ENCODE measurements around the gene POLR2J3.
"Not testable (repeated sequence)": the region's sequence is repeated elsewhere in the genome, so short reads cannot be mapped to it uniquely, and the experiment has no call there.

POLR2J3 gene

DNA sequence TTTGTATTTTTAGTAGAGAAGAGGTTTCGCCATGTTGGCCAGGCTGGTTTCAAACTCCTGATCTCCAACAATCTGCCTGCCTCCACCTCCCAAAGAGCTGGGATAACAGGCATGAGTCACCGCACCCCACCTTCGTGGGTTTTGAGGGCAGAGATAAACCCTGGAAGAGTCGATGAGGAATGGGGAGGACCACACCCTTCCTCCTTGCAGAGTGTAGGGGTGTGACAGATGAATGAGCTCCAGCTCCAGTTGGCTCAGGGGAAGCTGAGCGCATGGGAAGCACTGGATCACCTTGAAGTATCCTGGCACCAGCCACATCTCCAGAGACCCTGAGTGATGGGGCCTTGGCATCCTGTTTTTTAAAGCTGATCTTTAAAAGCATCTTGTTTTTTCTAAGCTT lies 11.1 kb upstream of the POLR2J3 start:
- not testable (repeated sequence) for DNase-seq (ENCODE audit: low spot score)

GRCh38 chr7:102581722-102582121 lies 9.3 kb upstream of the POLR2J3 start:
- not testable (repeated sequence) for DNase-seq (ENCODE audit: low spot score)

GRCh38 chr7:102578486-102578885 lies 6.1 kb upstream of the POLR2J3 start:
- not testable (repeated sequence) for DNase-seq (ENCODE audit: low spot score)

GRCh38 chr7:102577315-102578240 lies 5.2 kb upstream of the POLR2J3 start:
- DNase-seq (ENCODE audit: low spot score) = not testable (repeated sequence)

DNA sequence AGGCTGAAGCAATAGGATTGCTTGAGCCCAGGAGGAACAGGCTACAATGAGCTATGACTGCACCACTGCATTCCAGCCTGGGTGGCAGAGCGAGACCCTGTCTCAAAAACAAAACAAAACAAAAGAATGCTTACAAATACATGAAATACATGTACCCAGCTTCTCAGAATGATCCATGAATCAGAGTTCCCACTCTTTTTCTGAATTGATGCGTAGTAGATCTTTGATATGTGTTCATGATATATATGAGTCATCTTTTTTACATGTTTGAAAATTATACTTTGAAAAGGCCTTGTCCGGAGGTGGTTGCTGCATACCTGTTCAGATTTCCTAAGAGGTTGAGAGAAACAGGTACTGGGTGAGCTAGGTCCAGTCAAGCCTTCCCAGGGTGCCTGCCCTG lies 4.0 kb upstream of the POLR2J3 start:
- not testable (repeated sequence) for DNase-seq (ENCODE audit: low spot score)

DNA sequence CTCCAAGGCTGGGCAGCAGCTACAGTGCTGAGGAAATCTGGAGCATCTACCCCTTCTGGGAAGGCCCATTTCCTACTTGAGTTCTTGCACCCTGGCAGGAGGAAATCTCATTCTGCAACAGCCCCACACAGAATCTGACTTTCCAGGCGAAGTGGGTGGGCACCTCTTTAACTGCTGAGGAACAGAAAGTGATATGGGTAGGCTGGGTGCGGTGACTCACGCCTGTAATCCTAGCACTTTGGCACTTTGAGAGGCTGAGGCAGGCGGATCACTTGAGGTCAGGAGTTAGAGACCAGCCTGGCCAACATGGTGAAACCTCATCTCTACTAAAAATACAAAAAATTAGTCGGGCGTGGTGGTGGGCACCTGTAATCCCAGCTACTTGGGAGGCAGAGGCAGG lies 2.2 kb upstream of the POLR2J3 start:
- DNase-seq (ENCODE audit: low spot score) = not testable (repeated sequence)

DNA sequence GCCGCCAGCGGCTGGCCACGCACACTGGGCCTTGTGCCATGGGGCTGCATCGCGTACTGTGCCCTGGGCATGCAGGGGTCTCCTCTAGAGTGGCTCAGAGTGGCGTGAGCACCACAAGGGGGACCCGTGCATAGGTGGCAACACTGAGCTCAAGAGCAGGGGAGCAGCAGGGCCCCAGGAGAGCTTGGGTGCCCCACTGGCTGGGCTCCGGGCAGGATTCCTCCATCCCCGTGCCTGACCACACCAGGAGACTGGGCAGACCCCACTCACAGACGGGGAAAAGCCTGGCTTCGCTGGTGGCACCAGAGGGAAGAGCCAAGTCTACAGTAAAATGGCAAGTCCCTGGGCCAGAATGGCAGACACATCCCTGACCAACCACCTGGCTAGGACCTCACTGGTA lies 3.8 kb downstream of the POLR2J3 start:
- DNase-seq (ENCODE audit: low spot score) = not testable (repeated sequence)

DNA sequence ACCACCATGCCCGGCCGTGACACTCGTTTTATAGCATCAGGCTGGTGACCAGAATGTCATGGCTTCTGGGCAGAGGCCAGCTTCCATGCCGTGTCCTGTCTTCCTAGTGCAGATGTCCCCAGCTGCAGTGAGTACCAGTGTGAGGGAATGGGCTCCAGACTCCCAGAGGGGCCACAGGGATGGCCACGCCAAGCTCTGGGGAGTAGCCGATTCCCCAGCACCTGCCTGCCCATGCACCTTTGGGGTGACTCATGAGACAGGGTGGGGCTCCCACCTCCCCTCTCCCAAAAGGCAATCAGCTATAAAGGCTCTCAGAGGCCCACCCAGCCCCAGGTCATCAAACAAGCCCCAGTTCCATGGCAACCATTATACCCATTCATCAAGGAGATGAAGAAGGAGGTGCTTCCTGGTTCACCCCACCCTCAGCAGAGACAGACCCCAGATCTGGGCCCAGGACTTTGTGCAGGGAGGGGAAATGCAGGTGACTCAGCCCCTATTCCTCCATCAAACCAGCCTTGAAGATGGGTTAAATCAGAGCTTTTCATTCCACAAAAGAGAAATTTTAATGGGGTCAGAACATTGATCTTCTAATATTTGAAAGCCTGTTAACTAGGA lies 21.5 kb downstream of the POLR2J3 start, which contains the start of gene SPDYE2:
TSS of gene SPDYE2 (plus strand) at position 419 of the 615 bp plus-strand sequence. CDS start 2,030 bp downstream, outside the sequence.
- DNase-seq (ENCODE audit: low spot score) = not testable (repeated sequence)

DNA sequence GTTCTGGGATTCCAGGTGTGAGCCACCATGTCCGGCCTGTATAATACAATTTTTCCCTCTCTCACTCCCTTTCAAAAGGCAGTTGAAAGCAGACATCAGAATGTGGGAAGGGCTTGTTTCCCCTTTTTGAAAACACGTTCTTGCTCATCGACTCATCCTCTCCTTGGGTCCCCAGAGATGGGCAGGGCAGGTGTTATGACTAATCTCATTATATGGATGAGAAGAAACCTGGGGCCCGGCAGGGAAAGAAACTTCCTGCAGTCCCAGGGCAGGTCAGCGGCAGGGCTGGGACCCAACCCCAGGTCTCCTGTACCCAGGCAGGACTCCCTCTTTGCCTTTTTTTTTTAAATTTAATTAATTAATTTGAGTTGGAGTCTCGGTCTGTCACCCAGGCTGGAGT lies 26.0 kb downstream of the POLR2J3 start:
- DNase-seq (ENCODE audit: low spot score) = not testable (repeated sequence)

GRCh38 chr7:102545288-102545687 lies 27.1 kb downstream of the POLR2J3 start:
- not testable (repeated sequence) for DNase-seq (ENCODE audit: low spot score)

- not testable (repeated sequence) for DNase-seq (ENCODE audit: low spot score)
Observed at GRCh38 chr7:102544372-102544771, 28.0 kb downstream of the POLR2J3 start.

GRCh38 chr7:102543596-102543995 lies 28.8 kb downstream of the POLR2J3 start, which contains the start of gene UPK3BL2:
UPK3BL2 (minus strand) TSS chr7:102543696; CDS start chr7:102543636, 60 bp downstream.
- not testable (repeated sequence) for DNase-seq (ENCODE audit: low spot score)

DNA sequence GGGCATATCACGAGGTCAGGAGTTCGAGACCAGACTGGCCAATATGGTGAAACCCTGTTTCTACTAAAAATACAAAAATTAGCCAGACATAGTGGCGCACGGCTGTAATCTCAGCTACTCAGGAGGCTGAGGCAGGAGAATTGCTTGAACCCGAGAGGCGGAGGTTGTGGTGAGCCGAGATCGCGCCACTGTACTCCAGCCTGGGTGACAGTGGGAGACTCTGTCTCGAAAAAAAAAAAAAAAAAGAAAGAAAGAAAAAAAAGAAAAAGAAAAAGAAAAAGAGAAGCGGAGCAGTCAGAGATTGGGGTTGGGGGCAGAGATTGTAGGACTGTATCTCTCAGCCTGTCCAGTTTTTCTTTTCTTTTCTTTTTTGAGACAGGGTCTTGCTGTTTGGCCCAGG lies 29.6 kb downstream of the POLR2J3 start:
- DNase-seq (ENCODE audit: low spot score) = not testable (repeated sequence)

- DNase-seq (ENCODE audit: low spot score) = not testable (repeated sequence)
Observed at GRCh38 chr7:102542083-102542482, 30.3 kb downstream of the POLR2J3 start.

DNA sequence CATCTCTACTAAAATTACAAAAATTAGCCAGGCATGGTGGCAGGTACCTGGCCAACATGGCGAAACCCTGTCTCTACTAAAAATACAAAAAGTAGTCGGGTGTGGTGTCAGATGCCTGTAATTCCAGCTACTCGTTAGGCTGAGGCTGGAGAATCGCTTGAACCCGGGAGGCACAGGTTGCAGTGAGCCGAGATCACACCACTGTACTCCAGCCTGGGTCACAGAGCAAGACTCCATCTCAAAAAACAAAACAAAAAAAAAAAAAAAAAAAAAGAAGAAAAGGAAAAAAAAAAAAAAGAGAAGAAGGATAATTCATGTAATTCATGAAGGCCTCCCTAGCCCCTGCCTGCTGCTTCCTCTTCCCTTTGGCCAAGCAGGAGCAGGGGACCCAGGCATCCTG lies 31.8 kb downstream of the POLR2J3 start:
- not testable (repeated sequence) for DNase-seq (ENCODE audit: low spot score)

DNA sequence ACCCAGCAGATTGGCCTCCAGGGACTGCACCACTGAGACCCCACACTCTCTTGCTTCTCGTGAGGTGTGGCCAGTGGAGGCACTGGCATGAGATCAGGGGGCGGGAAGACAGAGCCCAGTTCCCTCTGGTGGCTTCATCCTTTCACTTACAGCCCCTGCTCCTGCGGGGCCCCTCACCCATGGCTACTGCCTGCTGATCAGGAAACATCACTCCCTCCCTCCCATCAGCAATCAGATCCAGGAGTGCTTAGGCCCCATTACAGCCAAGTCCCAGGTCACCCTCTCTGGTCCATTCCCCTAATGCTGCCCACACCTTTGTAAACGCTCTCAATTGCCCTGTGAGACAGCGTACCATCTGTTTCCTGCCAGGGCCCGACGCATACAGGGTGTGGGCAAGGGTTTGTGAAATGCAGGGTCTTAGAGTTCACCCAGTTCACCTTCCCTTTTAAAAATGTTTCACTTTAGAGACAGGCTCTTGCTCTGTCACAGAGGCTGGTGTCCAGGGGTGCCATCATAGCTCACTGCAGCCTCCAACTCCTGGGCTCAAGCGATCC lies 37.2 kb downstream of the POLR2J3 start:
- DNase-seq (ENCODE audit: low spot score) = not testable (repeated sequence)

GRCh38 chr7:102532127-102532526 lies 40.3 kb downstream of the POLR2J3 start:
- DNase-seq (ENCODE audit: low spot score) = not testable (repeated sequence)

DNA sequence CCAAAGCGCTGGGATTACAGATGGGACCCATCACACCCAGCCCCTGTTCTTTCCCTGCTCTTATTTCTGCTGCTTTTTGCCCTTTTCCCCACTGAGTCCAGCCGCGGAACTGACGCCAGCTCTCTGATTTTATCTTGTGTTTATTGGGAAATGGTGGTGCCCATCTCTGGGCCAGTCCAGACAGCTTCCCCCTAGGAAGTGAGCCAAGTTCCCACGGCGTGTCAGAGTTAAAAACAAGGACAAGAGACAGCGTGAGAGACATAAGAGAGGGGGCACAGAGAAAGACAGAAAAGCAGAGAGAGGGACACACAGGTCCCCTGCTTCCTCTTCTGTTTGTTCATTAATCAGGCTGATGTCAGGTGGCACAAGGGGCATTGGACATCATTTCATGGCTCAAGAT lies 40.8 kb downstream of the POLR2J3 start:
- not testable (repeated sequence) for DNase-seq (ENCODE audit: low spot score)

DNA sequence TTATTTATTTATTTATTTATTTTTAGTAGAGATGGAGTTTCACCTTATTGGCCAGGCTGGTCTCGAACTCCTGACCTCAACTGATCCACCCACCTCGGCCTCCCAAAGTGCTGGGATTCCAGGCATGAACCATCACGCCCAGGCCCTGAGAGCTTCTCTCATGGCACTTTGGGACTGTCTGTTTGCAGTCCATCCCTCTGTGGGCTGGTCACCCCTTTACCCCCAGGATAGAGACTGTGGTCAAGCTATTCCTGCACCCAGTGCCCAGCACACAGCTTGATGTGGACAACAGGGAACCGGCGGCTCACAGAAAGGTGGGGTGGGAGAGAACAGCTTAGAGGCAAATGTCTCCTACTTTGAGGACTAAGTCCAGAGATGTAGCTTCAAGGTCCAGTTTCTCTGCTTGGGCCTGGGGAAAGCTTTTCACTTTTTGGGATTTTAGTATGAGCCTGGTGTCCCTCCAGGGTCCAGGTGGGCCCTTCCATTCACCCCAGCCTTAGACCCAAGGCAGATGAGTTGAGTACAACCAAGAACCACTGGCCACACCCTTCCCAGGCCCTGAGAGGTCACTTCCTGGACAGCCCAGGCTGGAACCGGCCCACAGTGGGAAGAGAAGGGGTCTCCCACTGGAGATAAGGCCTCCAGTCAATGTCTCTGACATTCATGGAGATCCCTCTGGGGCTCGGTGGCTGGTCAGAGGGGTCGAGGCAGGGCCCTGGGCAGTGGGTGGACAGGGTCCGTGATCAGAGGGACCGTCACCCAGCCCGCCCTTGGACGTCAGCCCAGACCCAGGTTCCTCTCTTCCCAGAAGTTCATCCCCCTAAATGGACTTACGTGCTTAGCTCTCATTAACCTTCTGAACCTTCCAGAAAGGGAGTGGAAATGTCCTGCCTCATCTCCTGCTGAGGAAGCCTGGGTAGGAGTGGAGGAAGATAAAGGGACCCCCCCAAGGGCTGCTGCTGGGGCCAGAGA lies 44.3 kb downstream of the POLR2J3 start:
- not testable (repeated sequence) for DNase-seq (ENCODE audit: low spot score)

- DNase-seq (ENCODE audit: low spot score) = not testable (repeated sequence)
Observed at GRCh38 chr7:102527182-102527581, 45.2 kb downstream of the POLR2J3 start.

GRCh38 chr7:102524803-102525202 lies 47.6 kb downstream of the POLR2J3 start:
- not testable (repeated sequence) for DNase-seq (ENCODE audit: low spot score)

Measured in hepatic stellate cell (primary cell).